Activated naive CD4-positive, alpha-beta T cell treated with anti-CD3 and anti-CD28 coated beads, Interleukin-2, amount 10 ng/mL, durations not matched to agents 7 days and 5 days (primary cell): ENCODE data around the gene KCNJ2.

Experiments used
- CTCF ChIA-PET: fragments of 350-600 bp; sonication (Branson Sonifier 250); formaldehyde crosslinking; loops from one replicate; lab custom pipeline; 2021; ENCODE audit warnings: antibody characterized with exemption; lab: Charles Lee
- DNase-seq: peaks from one replicate; pipeline ENCODE4 v3.0.0-alpha.2; 2020
- H3K27ac Mint-ChIP-seq: one replicate; pipeline ENCODE4 v1.8.0; 2021; ENCODE audit warnings: mild to moderate bottlenecking, moderate library complexity, mixed read lengths
- H3K27me3 Mint-ChIP-seq: one replicate; pipeline ENCODE4 v1.8.0; 2021; ENCODE audit warnings: mild to moderate bottlenecking, mixed read lengths
- H3K36me3 Mint-ChIP-seq: one replicate; pipeline ENCODE4 v1.8.0; 2021; ENCODE audit warnings: mixed read lengths
- H3K4me1 Mint-ChIP-seq: one replicate; pipeline ENCODE4 v1.8.0; 2021; ENCODE audit warnings: mixed read lengths
- H3K4me3 Mint-ChIP-seq: one replicate; pipeline ENCODE4 v1.8.0; 2021; ENCODE audit warnings: mild to moderate bottlenecking, moderate library complexity, mixed read lengths
- H3K9me3 Mint-ChIP-seq: one replicate; pipeline ENCODE4 v1.8.0; 2021; ENCODE audit warnings: mixed read lengths

Gene KCNJ2

DNA sequence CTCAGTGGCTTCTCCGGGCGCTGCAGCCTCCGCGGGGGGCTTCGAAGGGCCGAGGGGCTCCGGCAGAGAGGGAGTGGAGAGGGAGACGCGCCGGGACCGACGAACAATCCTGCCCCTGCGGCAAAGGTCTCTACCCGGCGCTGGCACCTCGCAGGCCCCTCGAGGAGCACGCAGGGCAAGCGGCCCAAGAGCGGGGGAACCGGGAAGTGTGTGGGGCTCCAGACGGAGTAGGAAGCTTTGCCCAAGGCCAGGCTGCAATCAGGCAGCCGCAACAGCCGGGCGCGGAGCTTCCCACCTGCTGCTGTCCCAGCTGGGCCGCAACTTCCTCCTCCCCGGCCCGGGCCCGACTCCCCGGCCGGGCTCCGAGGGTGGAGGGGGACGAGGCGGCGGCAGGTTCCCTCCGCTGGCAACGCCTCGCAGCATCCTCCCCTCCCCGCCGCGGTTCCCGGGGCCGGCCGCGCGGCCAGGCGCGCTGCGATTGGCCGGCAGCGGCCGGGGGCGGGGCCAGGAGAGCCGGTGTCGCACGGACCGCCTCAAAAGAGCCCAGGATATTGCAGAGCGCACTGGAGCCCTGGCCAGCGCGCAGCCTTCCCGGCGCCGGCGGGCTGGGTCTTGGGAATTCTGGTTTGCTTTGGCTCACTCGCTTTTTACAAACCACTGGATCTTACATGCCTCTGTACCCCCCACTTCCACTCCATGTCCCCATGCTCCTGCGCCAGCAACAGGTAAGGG, at the start of gene KCNJ2:
TSS of gene KCNJ2 (plus strand) at position 556 of the 732 bp plus-strand sequence. CDS start 5,508 bp downstream, outside the sequence.
- CTCF ChIA-PET: interaction anchor here (0.6 to 2.0 kb wide), 2 partner anchors 25 to 562 kb away, joined by 3 to 6 read pairs; no protein-coding TSS in a partner anchor

DNA sequence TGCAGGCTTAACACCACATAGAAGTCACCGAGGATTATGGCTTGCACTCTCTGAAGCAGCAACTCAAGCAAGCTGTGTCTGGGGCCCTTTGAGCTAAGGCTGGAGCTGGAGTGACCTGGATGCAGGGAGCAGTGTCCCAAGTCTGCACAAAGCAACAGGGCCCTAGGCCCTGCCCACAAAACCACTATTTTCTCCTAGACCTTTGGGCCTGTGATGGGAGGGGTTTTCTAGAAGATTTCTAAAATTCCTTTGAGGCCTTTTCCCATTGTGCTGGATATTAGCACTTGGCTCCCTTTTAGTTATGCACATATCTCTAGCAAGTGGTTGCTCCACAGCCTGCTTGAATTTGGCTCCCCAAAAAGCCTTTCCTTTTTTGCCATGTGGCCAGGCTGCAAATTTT, 49.8 kb upstream of the KCNJ2 start:
- CTCF ChIA-PET: no interaction called here
- no peaks in the 10 kb centered on the region for H3K9me3 Mint-ChIP-seq
- H3K27ac Mint-ChIP-seq: no peak overlapping the region
- DNase-seq: no peak
- H3K36me3 Mint-ChIP-seq: no peaks in the 10 kb centered on the region
- H3K4me3 Mint-ChIP-seq: no peak overlapping the region
- H3K27me3 Mint-ChIP-seq: peaks cover 5% of the 10 kb centered on the region
- no peaks in the 10 kb centered on the region for H3K4me1 Mint-ChIP-seq

More for the DNA sequence above, at the start of gene KCNJ2:
- no peak within 1 kb of the TSS for H3K27ac Mint-ChIP-seq
- peaks cover 20% of the 10 kb centered on the region for H3K4me1 Mint-ChIP-seq
- H3K27me3 Mint-ChIP-seq: peaks cover 40% of the 10 kb centered on the region
- no peaks in the 10 kb centered on the region for H3K9me3 Mint-ChIP-seq
- DNase-seq: peak; percentile 76
- H3K4me3 Mint-ChIP-seq: peak within 1 kb of the TSS; percentile 66
- H3K36me3 Mint-ChIP-seq: no peaks in the 10 kb centered on the region

DNA sequence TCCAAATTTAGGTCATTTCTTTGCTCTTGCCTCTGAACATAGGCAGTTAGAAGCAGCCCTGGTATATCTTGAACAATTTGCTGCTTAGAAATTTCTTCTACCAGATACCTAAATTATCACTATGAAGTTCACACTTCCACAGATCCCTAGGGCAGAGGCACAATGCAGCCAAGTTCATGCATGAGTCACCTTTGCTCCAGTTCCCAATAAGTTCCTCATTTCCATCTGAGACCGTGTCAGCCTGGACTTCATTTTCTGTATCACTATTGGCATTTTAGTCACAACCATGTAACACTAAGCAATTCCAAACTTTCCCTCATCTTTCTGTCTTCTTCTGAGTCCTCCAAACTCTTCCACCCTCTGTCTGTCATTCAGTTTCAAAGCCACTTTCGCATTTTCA, 49.3 kb upstream of the KCNJ2 start:
- Mint-ChIP-seq H3K27me3 (peaks cover 5% of the 10 kb centered on the region), H3K4me1 (no peaks in the 10 kb centered on the region), H3K9me3 (no peaks in the 10 kb centered on the region), H3K27ac (no peak overlapping the region), H3K36me3 (no peaks in the 10 kb centered on the region), H3K4me3 (no peak overlapping the region)
- CTCF ChIA-PET: no interaction called here
- no peak for DNase-seq

GRCh38 chr17:70120425-70120824, 48.9 kb upstream of the KCNJ2 start:
- DNase-seq: no peak
- CTCF ChIA-PET: no interaction called here
- Mint-ChIP-seq H3K4me1 (no peaks in the 10 kb centered on the region), H3K36me3 (no peaks in the 10 kb centered on the region), H3K4me3 (no peak overlapping the region), H3K9me3 (no peaks in the 10 kb centered on the region), H3K27ac (no peak overlapping the region), H3K27me3 (peaks cover 5% of the 10 kb centered on the region)

DNA sequence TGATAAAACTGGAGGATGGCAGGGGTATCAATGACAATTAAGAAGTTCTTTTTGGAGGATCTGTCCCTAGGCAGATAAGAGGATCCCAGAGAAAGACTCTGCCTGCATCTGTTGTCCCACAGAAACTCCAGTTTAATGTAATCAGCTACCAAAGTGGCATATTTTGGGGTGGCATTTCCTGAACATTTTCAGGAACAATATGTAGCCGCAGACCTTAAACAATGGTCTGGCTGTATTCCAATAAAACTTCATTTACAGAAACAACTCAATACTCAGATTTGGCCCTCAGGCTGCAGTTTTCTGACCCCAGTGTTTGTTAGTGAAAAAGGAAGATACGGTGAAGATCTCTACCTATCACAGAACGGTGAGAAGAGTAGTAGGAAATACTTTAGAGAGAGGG, 48.2 kb upstream of the KCNJ2 start:
- H3K27ac Mint-ChIP-seq: no peak overlapping the region
- no peak overlapping the region for H3K4me3 Mint-ChIP-seq
- no peak for DNase-seq
- peaks cover 5% of the 10 kb centered on the region for H3K27me3 Mint-ChIP-seq
- H3K4me1 Mint-ChIP-seq: no peaks in the 10 kb centered on the region
- no peaks in the 10 kb centered on the region for H3K36me3 Mint-ChIP-seq
- CTCF ChIA-PET: no interaction called here
- H3K9me3 Mint-ChIP-seq: no peaks in the 10 kb centered on the region

GRCh38 chr17:70123193-70123592, 46.1 kb upstream of the KCNJ2 start:
- H3K27me3 Mint-ChIP-seq: peaks cover 5% of the 10 kb centered on the region
- H3K4me3 Mint-ChIP-seq: no peak overlapping the region
- no peaks in the 10 kb centered on the region for H3K36me3 Mint-ChIP-seq
- CTCF ChIA-PET: interaction anchor here (1.1 kb wide), 1 partner anchor 516 kb away, joined by 3 read pairs; no protein-coding TSS in a partner anchor
- H3K9me3 Mint-ChIP-seq: no peaks in the 10 kb centered on the region
- H3K27ac Mint-ChIP-seq: no peak overlapping the region
- no peak for DNase-seq
- no peaks in the 10 kb centered on the region for H3K4me1 Mint-ChIP-seq

DNA sequence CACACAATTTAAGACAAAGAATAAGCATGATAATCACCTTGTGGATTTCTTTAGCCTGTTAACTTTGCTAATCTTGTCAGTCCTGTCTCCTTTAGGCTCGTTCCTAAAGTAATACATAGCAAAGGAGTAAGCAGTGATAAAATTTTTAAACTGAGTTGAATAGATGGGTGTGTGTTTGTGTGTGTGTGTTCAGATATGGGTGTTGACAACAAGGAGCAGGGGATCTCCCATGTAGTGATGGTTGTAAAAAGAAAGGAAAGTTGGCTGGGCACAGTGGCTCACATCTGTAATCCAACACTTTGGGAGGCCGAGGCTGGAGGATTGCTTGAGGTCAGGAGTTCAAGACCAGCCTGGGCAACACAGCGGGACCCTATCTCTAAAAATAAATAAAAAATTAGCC, 44.6 kb upstream of the KCNJ2 start:
- no peak overlapping the region for H3K4me3 Mint-ChIP-seq
- CTCF ChIA-PET: no interaction called here

GRCh38 chr17:70127221-70127873, 42.0 kb upstream of the KCNJ2 start:
- no peaks in the 10 kb centered on the region for H3K36me3 Mint-ChIP-seq
- no peaks in the 10 kb centered on the region for H3K9me3 Mint-ChIP-seq
- no peak for DNase-seq
- H3K27me3 Mint-ChIP-seq: no peaks in the 10 kb centered on the region
- CTCF ChIA-PET: no interaction called here
- no peak overlapping the region for H3K4me3 Mint-ChIP-seq
- H3K27ac Mint-ChIP-seq: no peak overlapping the region
- no peaks in the 10 kb centered on the region for H3K4me1 Mint-ChIP-seq

More for the DNA sequence above, 44.6 kb upstream of the KCNJ2 start:
- H3K27ac Mint-ChIP-seq: no peak overlapping the region
- no peaks in the 10 kb centered on the region for H3K4me1 Mint-ChIP-seq
- H3K36me3 Mint-ChIP-seq: no peaks in the 10 kb centered on the region
- DNase-seq: no peak
- no peaks in the 10 kb centered on the region for H3K9me3 Mint-ChIP-seq
- H3K27me3 Mint-ChIP-seq: no peaks in the 10 kb centered on the region

DNA sequence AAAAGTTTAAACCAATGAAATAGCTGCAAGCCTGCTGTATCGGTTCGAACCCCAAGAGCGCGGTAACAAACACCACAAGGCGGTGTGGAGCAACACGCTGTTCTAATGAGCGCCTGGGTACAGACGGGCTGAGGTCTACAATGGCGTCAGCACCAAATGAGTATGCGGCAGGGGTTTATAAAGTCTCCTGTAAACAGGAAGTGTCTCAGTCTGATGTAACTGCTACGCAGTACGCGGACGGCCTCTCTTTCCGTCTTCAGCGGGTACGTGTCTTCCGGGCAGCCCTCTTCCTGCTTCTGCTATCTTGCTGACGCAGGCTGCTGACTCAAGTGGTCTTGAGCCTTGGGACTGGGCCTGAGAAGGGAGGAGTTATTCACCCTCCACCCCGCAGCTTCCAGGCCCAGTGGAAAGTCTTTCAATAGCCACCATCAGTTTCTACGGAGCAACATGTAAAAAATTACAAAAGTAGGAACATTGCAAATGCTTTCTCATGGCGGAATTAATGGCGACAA, 40.5 kb upstream of the KCNJ2 start:
- Mint-ChIP-seq H3K27ac (no peak overlapping the region), H3K4me3 (no peak overlapping the region), H3K9me3 (no peaks in the 10 kb centered on the region), H3K36me3 (no peaks in the 10 kb centered on the region), H3K4me1 (no peaks in the 10 kb centered on the region), H3K27me3 (no peaks in the 10 kb centered on the region)
- DNase-seq: no peak
- CTCF ChIA-PET: no interaction called here

- Mint-ChIP-seq H3K27ac (no peak overlapping the region), H3K4me3 (no peak overlapping the region), H3K4me1 (no peaks in the 10 kb centered on the region), H3K9me3 (no peaks in the 10 kb centered on the region), H3K36me3 (no peaks in the 10 kb centered on the region), H3K27me3 (peaks cover 4% of the 10 kb centered on the region)
- DNase-seq: no peak
- CTCF ChIA-PET: no interaction called here
Measured at GRCh38 chr17:70130289-70130688, 39.0 kb upstream of the KCNJ2 start.

GRCh38 chr17:70132505-70132904, 36.8 kb upstream of the KCNJ2 start:
- CTCF ChIA-PET: no interaction called here
- peaks cover 8% of the 10 kb centered on the region for H3K4me1 Mint-ChIP-seq

GRCh38 chr17:70134042-70134441, 35.3 kb upstream of the KCNJ2 start:
- H3K4me1 Mint-ChIP-seq: peaks cover 10% of the 10 kb centered on the region
- DNase-seq: no peak
- H3K27me3 Mint-ChIP-seq: peaks cover 4% of the 10 kb centered on the region
- H3K27ac Mint-ChIP-seq: no peak overlapping the region
- no peaks in the 10 kb centered on the region for H3K36me3 Mint-ChIP-seq
- no peak overlapping the region for H3K4me3 Mint-ChIP-seq
- CTCF ChIA-PET: no interaction called here
- no peaks in the 10 kb centered on the region for H3K9me3 Mint-ChIP-seq

More at GRCh38 chr17:70132505-70132904, 36.8 kb upstream of the KCNJ2 start:
- Mint-ChIP-seq H3K27ac (no peak overlapping the region), H3K36me3 (no peaks in the 10 kb centered on the region), H3K9me3 (no peaks in the 10 kb centered on the region), H3K27me3 (peaks cover 4% of the 10 kb centered on the region), H3K4me3 (no peak overlapping the region)
- DNase-seq: no peak

DNA sequence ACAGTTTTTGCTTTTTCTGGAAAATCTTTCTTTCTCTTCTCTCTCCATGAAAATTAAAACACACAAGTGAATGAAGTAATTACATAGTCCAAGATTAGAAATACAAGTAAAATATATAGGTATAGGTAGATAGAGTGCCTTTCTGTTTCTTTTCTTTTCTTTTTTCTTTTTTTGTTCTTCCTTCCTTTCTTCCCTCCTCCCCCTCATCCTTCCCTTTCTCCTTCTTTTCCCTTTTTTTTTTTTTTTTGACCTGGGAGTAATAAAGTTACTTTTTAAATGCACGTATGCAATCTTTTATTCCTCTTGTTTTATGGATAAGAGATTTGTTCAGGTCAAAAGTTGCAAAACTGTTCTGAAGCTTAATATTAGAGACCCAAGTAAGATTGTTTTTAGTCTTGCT, 34.6 kb upstream of the KCNJ2 start:
- no peak overlapping the region for H3K27ac Mint-ChIP-seq
- CTCF ChIA-PET: no interaction called here
- no peak overlapping the region for H3K4me3 Mint-ChIP-seq
- no peaks in the 10 kb centered on the region for H3K36me3 Mint-ChIP-seq
- H3K4me1 Mint-ChIP-seq: peaks cover 10% of the 10 kb centered on the region
- no peak for DNase-seq
- H3K27me3 Mint-ChIP-seq: peaks cover 4% of the 10 kb centered on the region
- H3K9me3 Mint-ChIP-seq: no peaks in the 10 kb centered on the region

- Mint-ChIP-seq H3K4me3 (no peak overlapping the region), H3K27me3 (peaks cover 4% of the 10 kb centered on the region), H3K4me1 (peaks cover 10% of the 10 kb centered on the region), H3K9me3 (no peaks in the 10 kb centered on the region), H3K27ac (no peak overlapping the region), H3K36me3 (no peaks in the 10 kb centered on the region)
- DNase-seq: no peak
- CTCF ChIA-PET: no interaction called here
Measured at GRCh38 chr17:70136131-70136530, 33.2 kb upstream of the KCNJ2 start.
